ENCODE measurements around the gene VAC14. TPM values are rescaled to one million over a fixed set of nuclear protein-coding genes. Genes with fewer than 3 reads are reported as not detected.

Gene VAC14
- total and polyA plus RNA-seq, 2 experiments from 2014 or later = 42.3 to 77.7 TPM

- TF ChIP-seq CREB1 (CRISPR knock-in tag; IDR thresholded peaks at IDR 0.05; ENCODE audit: low read depth) (no peak), POLR2AphosphoS5 (IDR thresholded peaks at IDR 0.05; ENCODE audit: low read depth) (no peak), EZH2phosphoT487 (IDR thresholded peaks at IDR 0.05; ENCODE audit: unreplicated experiment) (no peak), NANOG (IDR thresholded peaks at IDR 0.05; ENCODE audit: borderline replicate concordance) (no peak), STAT1 (IDR thresholded peaks at IDR 0.05; ENCODE audit: unreplicated experiment) (no peak), ZNF331 (CRISPR knock-in tag; IDR thresholded peaks at IDR 0.05; ENCODE audit: low read depth) (no peak), ZNF114 (CRISPR knock-in tag; IDR thresholded peaks at IDR 0.05) (no peak), EZH2 (IDR thresholded peaks at IDR 0.05; ENCODE audit: low read depth, unreplicated experiment) (no peak), JUNB (IDR thresholded peaks at IDR 0.05; ENCODE audit: unreplicated experiment) (no peak)
- TF ChIP-seq, protein P1, sequence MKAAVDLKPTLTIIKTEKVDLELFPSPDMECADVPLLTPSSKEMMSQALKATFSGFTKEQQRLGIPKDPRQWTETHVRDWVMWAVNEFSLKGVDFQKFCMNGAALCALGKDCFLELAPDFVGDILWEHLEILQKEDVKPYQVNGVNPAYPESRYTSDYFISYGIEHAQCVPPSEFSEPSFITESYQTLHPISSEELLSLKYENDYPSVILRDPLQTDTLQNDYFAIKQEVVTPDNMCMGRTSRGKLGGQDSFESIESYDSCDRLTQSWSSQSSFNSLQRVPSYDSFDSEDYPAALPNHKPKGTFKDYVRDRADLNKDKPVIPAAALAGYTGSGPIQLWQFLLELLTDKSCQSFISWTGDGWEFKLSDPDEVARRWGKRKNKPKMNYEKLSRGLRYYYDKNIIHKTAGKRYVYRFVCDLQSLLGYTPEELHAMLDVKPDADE (IDR thresholded peaks at IDR 0.05) = no peak
- TF ChIP-seq, protein P2, sequence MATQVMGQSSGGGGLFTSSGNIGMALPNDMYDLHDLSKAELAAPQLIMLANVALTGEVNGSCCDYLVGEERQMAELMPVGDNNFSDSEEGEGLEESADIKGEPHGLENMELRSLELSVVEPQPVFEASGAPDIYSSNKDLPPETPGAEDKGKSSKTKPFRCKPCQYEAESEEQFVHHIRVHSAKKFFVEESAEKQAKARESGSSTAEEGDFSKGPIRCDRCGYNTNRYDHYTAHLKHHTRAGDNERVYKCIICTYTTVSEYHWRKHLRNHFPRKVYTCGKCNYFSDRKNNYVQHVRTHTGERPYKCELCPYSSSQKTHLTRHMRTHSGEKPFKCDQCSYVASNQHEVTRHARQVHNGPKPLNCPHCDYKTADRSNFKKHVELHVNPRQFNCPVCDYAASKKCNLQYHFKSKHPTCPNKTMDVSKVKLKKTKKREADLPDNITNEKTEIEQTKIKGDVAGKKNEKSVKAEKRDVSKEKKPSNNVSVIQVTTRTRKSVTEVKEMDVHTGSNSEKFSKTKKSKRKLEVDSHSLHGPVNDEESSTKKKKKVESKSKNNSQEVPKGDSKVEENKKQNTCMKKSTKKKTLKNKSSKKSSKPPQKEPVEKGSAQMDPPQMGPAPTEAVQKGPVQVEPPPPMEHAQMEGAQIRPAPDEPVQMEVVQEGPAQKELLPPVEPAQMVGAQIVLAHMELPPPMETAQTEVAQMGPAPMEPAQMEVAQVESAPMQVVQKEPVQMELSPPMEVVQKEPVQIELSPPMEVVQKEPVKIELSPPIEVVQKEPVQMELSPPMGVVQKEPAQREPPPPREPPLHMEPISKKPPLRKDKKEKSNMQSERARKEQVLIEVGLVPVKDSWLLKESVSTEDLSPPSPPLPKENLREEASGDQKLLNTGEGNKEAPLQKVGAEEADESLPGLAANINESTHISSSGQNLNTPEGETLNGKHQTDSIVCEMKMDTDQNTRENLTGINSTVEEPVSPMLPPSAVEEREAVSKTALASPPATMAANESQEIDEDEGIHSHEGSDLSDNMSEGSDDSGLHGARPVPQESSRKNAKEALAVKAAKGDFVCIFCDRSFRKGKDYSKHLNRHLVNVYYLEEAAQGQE (IDR thresholded peaks at IDR 0.05; ENCODE audit: unreplicated experiment) = no peak
Observed at GRCh38 chr16:70796301-70796700, 4.7 kb downstream of the VAC14 start (continued).

DNA sequence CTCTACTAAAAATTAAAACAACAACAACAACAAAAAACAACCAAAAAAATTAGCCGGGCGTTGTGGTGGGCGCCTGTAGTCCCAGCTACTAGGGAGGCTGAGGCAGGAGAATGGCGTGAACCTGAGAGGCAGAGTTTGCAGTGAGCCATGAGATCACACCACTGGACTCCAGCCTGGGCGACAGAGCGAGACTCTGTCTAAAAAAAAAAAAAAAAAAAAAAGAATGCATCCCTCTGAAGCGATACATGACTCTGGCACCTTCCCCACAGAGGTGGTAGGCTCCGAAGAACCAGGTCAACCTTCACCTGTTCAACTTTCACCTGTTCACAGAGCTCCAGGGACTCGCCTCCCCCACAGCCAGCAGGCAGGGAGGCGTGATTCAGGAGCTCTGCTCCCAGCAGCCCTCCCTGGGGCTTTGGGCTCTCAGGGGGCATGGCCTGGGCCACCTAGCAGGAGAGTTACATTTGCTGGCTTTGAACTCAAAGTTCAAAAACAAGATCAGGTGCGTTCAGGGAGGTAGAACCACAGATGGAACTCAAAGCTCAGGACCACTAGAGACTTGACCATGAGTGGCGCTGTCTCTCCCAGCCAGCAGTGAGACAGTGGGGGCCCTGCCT is 5.6 kb downstream of the VAC14 start:
- Mint-ChIP-seq H3K27ac (no peak overlapping the region), H3K27me3 (ENCODE audit: insufficient read depth, low read depth, poor library complexity) (peaks cover 8% of the 10 kb centered on the region), H3K4me1 (peaks cover 21% of the 10 kb centered on the region), H3K9me3 (no peaks in the 10 kb centered on the region), H3K36me3 (ENCODE audit: low read depth) (0 out of 3 replicates have a peak, but pooled peaks cover 6% of the 10 kb centered on the region), H3K4me3 (no peak overlapping the region)
- H3K36me3 ChIP-seq (ENCODE audit: insufficient read depth) = no peaks in the 10 kb centered on the region
- H3K79me2 ChIP-seq (replicated peaks; ENCODE audit: insufficient read depth) = peaks cover 94% of the 10 kb centered on the region
- H2AFZ ChIP-seq = no peak overlapping the region
- H3K4me1 ChIP-seq (ENCODE audit: insufficient read depth) = peaks cover 19% of the 10 kb centered on the region
- no peak overlapping the region for H3K4me2 ChIP-seq
- peaks cover 33% of the 10 kb centered on the region for H4K20me1 ChIP-seq (replicated peaks; ENCODE audit: insufficient read depth)
- H3K9me2 ChIP-seq (ENCODE audit: insufficient read depth) = no peaks in the 10 kb centered on the region
- DNase-seq (ENCODE audit: low spot score) (no peak), ATAC-seq (no peak)
- no peak overlapping the region for H3K27ac ChIP-seq (ENCODE audit: low read depth)
- 0 out of 2 replicates have a peak, but pooled peaks cover 2% of the 10 kb centered on the region for H3F3A ChIP-seq (replicated peaks; ENCODE audit: low read depth)
- H3K27me3 ChIP-seq (ENCODE audit: insufficient read depth) = no peaks in the 10 kb centered on the region
- no peak overlapping the region for H3K4me3 ChIP-seq
- no peak for TF ChIP-seq STAT1 (IDR thresholded peaks at IDR 0.05; ENCODE audit: unreplicated experiment)
- no peak for TF ChIP-seq ZNF114 (CRISPR knock-in tag; IDR thresholded peaks at IDR 0.05)
- TF ChIP-seq JUNB (IDR thresholded peaks at IDR 0.05; ENCODE audit: unreplicated experiment) = no peak
- no peak for TF ChIP-seq CTCF (conservative IDR thresholded peaks at IDR 0.05; ENCODE audit: low read depth in 2 of 2)

Measured in GM23338 (cell line).